Measurements from ENCODE around the gene ADGRB2. TPM values are rescaled to one million over a fixed set of nuclear protein-coding genes. Genes with fewer than 3 reads are reported as not detected.

The ADGRB2 gene
- total and polyA plus RNA-seq, 2 of the 4 experiments (the other 2 are of a cell fraction), result 2.2 to 11.9 TPM

- CTCF ChIA-PET, result no interaction called here
- Histone ChIP-seq H3K79me1 (ENCODE audit: low read depth in 1 of 2, low read length in 2 of 2) (no peaks in the 10 kb centered on the region), H3K23ac (ENCODE audit: low read depth, low read length) (no peak overlapping the region), H4K8ac (ENCODE audit: low read depth in 2 of 2, low read length in 2 of 2) (no peak overlapping the region), H3K27ac (ENCODE audit: insufficient read depth, low read length) (no peak overlapping the region), H3K4me2 (ENCODE audit: low read depth, low read length) (no peak overlapping the region), H2BK20ac (ENCODE audit: low read depth, low read length) (no peak overlapping the region), H3K36me3 (ENCODE audit: control insufficient read depth, insufficient read depth, low read length) (no peaks in the 10 kb centered on the region), H3K9me1 (ENCODE audit: insufficient read depth, low read length) (no peaks in the 10 kb centered on the region; the same call in 1 of the 2 replicates), H3K4me3 (ENCODE audit: insufficient read depth, low read depth, low read length) (no peak overlapping the region), H4K5ac (ENCODE audit: low read depth, low read length) (no peak overlapping the region), H4K20me1 (ENCODE audit: insufficient read depth, low read length) (peaks cover 12% of the 10 kb centered on the region), H2AK9ac (replicated peaks; ENCODE audit: low read depth, low read length, poor library complexity) (no peak overlapping the region), H2BK15ac (ENCODE audit: low read depth, low read length) (no peak overlapping the region), H3K14ac (replicated peaks; ENCODE audit: low read depth, low read length) (no peak overlapping the region), H3K56ac (ENCODE audit: extremely low read depth, insufficient read depth, low read length) (no peak overlapping the region), H3K18ac (ENCODE audit: low read depth, low read length) (no peak overlapping the region), H3K27me3 (ENCODE audit: control insufficient read depth, insufficient read depth, low read length) (peaks cover 54% of the 10 kb centered on the region), H3K4ac (ENCODE audit: low read depth, low read length) (no peak overlapping the region), H3K9me3 (ENCODE audit: control insufficient read depth, insufficient read depth, low read length) (no peaks in the 10 kb centered on the region), H2BK5ac (ENCODE audit: low read depth, low read length, poor library complexity, severe bottlenecking) (no peak overlapping the region), H2AFZ (replicated peaks; ENCODE audit: low read length, poor library complexity) (no peak overlapping the region), H3K9ac (ENCODE audit: low read depth, low read length) (no peak overlapping the region), H2AK5ac (ENCODE audit: low read depth, low read length) (no peak overlapping the region), H2BK120ac (ENCODE audit: low read depth, low read length) (no peak overlapping the region), H3K4me1 (ENCODE audit: control insufficient read depth, insufficient read depth, low read length) (peaks cover 6% of the 10 kb centered on the region), H4K91ac (ENCODE audit: insufficient read depth, low read depth, low read length) (no peak overlapping the region)
- no peak for TF ChIP-seq RCOR1 (IDR thresholded peaks at IDR 0.05; ENCODE audit: insufficient replicate concordance, low read length)
- no peak for TF ChIP-seq SMC3 (IDR thresholded peaks at IDR 0.05; ENCODE audit: low read depth, low read length)
- no peak for TF ChIP-seq CHD1 (IDR thresholded peaks at IDR 0.05; ENCODE audit: low read depth, low read length)
- TF ChIP-seq BHLHE40 (IDR thresholded peaks at IDR 0.05; ENCODE audit: low read depth, low read length), result no peak
- no peak for TF ChIP-seq RFX5 (IDR thresholded peaks at IDR 0.05; ENCODE audit: low read depth, low read length)
- TF ChIP-seq MAZ (IDR thresholded peaks at IDR 0.05; ENCODE audit: borderline replicate concordance, low read depth, low read length), result no peak
- ATAC-seq (ENCODE audit: low read depth), result no peak
- intact Hi-C loops (cut with micrococcal nuclease) (no loop called here), in situ Hi-C loops (cut with MboI; ENCODE audit: low sequenced_read_pairs) (no loop called here), dilution Hi-C loops (cut with HindIII; ENCODE audit: low sequenced_read_pairs, unreplicated experiment) (no loop called here)
- no CpG with 5 or more reads among the region's 2 CpGs for WGBS, 2 experiments (ENCODE audit: extremely low coverage in 2 of 2, insufficient read length in 1 of 2)
- DNase-seq, result no peak
- POLR2A ChIA-PET (ENCODE audit: unreplicated experiment), result no interaction called here
- BruUV-seq (replicated peaks), result no TSS peak
Measured at GRCh38 chr1:31768407-31768907, 4.3 kb upstream of the ADGRB2 start.

All from IMR-90 (cell line).